ENCODE results near the gene BMX. TPM values are rescaled to one million over a fixed set of nuclear protein-coding genes. Genes with fewer than 3 reads are reported as not detected.
A peak's percentile ranks its signal among the peaks of the same experiment; 100 is the strongest.

BMX gene
- polyA plus RNA-seq, 1 donor, result 1.9 TPM

DNA sequence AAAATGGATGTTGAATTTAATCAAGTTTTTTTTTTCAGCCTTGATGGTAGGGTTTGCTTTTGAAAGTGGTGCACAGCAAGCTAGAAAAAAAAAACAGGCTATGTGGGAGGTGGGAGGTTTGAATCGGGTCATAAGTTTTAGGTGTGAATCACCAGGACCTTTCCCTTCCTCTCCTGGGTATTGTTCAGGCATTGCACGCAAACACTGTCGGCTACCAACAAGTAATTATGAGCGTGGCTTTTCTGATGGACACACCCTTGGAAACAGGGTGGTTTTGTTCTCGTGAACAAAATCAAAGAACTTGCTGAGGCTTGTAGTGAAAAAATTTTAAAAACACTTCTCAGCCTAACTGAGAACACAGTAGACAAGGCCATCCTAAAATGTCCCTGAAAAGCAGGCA is 25.6 kb upstream of the BMX start:
- DNase-seq, result no peak
- H3K27ac ChIP-seq (ENCODE audit: low read length), result no peak overlapping the region
- no CpG with 5 or more reads among the region's 5 CpGs for WGBS (ENCODE audit: insufficient coverage, low lambda C conversion rate)

GRCh38 chrX:15475486-15475885 is 25.1 kb upstream of the BMX start:
- DNase-seq, result no peak
- WGBS (ENCODE audit: insufficient coverage, low lambda C conversion rate), result no CpG with 5 or more reads among the region's 4 CpGs

More for the DNA sequence above, 25.6 kb upstream of the BMX start:
- no peaks in the 10 kb centered on the region for H3K4me1 ChIP-seq (ENCODE audit: control insufficient read depth, insufficient read depth, low read length)
- no peak overlapping the region for H3K4me3 ChIP-seq (ENCODE audit: low read length)
- H3K9me3 ChIP-seq (ENCODE audit: control insufficient read depth, low read depth, low read length), result no peaks in the 10 kb centered on the region
- H3K27me3 ChIP-seq (ENCODE audit: control insufficient read depth, insufficient read depth, low read length), result no peaks in the 10 kb centered on the region
- H3K36me3 ChIP-seq (ENCODE audit: control insufficient read depth, insufficient read depth, low read length), result no peaks in the 10 kb centered on the region

GRCh38 chrX:15483891-15484290 is 16.7 kb upstream of the BMX start:
- H3K9me3 ChIP-seq (ENCODE audit: control insufficient read depth, low read depth, low read length), result no peaks in the 10 kb centered on the region
- no peak overlapping the region for H3K27ac ChIP-seq (ENCODE audit: low read length)
- H3K36me3 ChIP-seq (ENCODE audit: control insufficient read depth, insufficient read depth, low read length), result no peaks in the 10 kb centered on the region
- no peaks in the 10 kb centered on the region for H3K4me1 ChIP-seq (ENCODE audit: control insufficient read depth, insufficient read depth, low read length)
- no peak overlapping the region for H3K4me3 ChIP-seq (ENCODE audit: low read length)
- no CpG with 5 or more reads among the region's 2 CpGs for WGBS (ENCODE audit: insufficient coverage, low lambda C conversion rate)
- H3K27me3 ChIP-seq (ENCODE audit: control insufficient read depth, insufficient read depth, low read length), result no peaks in the 10 kb centered on the region
- no peak for DNase-seq

More at GRCh38 chrX:15475486-15475885, 25.1 kb upstream of the BMX start:
- no peaks in the 10 kb centered on the region for H3K36me3 ChIP-seq (ENCODE audit: control insufficient read depth, insufficient read depth, low read length)
- H3K27ac ChIP-seq (ENCODE audit: low read length), result no peak overlapping the region
- no peaks in the 10 kb centered on the region for H3K9me3 ChIP-seq (ENCODE audit: control insufficient read depth, low read depth, low read length)
- no peak overlapping the region for H3K4me3 ChIP-seq (ENCODE audit: low read length)
- no peaks in the 10 kb centered on the region for H3K4me1 ChIP-seq (ENCODE audit: control insufficient read depth, insufficient read depth, low read length)
- H3K27me3 ChIP-seq (ENCODE audit: control insufficient read depth, insufficient read depth, low read length), result no peaks in the 10 kb centered on the region

- Histone ChIP-seq H3K4me1 (ENCODE audit: control insufficient read depth, insufficient read depth, low read length) (peaks cover 2% of the 10 kb centered on the region), H3K9me3 (ENCODE audit: control insufficient read depth, low read depth, low read length) (no peaks in the 10 kb centered on the region), H3K36me3 (ENCODE audit: control insufficient read depth, insufficient read depth, low read length) (no peaks in the 10 kb centered on the region), H3K4me3 (ENCODE audit: low read length) (no peak overlapping the region), H3K27me3 (ENCODE audit: control insufficient read depth, insufficient read depth, low read length) (no peaks in the 10 kb centered on the region), H3K27ac (ENCODE audit: low read length) (no peak overlapping the region)
- no peak for DNase-seq
- no CpG with 5 or more reads among the region's 5 CpGs for WGBS (ENCODE audit: insufficient coverage, low lambda C conversion rate)
These were observed 8.1 kb upstream of the BMX start for GRCh38 chrX:15492469-15492868.

- H3K27me3 ChIP-seq (ENCODE audit: control insufficient read depth, insufficient read depth, low read length), result no peaks in the 10 kb centered on the region
- H3K9me3 ChIP-seq (ENCODE audit: control insufficient read depth, low read depth, low read length), result no peaks in the 10 kb centered on the region
- peaks cover 2% of the 10 kb centered on the region for H3K4me1 ChIP-seq (ENCODE audit: control insufficient read depth, insufficient read depth, low read length)
- peak within 1 kb of the TSS; percentile 32 for H3K4me3 ChIP-seq (ENCODE audit: low read length)
- peak; percentile 83 to 89 for DNase-seq
- H3K27ac ChIP-seq (ENCODE audit: low read length), result peak within 1 kb of the TSS; percentile 19
- WGBS (ENCODE audit: insufficient coverage, low lambda C conversion rate), result no CpG with 5 or more reads among the region's 47 CpGs
- no peaks in the 10 kb centered on the region for H3K36me3 ChIP-seq (ENCODE audit: control insufficient read depth, insufficient read depth, low read length)
These were observed 7.3 kb upstream of the BMX start, which contains the start of gene PIR for GRCh38 chrX:15493118-15493962. TSS of gene PIR (minus strand) at chrX:15493333. CDS start at chrX:15491257, 2,076 bp downstream.

DNA sequence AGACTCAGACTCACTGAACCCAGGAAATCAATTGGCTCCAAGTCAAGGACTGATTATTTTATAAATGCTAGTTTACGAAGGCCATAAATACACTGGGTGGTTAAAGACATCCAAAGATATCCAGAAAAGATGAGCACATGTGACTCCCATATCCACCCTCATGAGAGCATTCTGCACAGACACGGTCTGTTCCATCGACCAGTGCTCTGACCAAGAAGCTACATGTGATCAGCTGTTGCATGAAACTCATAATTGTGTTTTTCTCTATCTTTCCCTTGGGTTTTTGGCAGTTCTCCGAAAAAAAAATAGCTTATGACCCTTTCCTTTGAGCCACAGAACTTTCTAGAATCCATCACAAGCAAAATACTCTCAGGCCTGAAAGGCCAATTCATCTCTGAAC is 4.8 kb upstream of the BMX start:
- DNase-seq, result no peak
- no peaks in the 10 kb centered on the region for H3K9me3 ChIP-seq (ENCODE audit: control insufficient read depth, low read depth, low read length)

DNA sequence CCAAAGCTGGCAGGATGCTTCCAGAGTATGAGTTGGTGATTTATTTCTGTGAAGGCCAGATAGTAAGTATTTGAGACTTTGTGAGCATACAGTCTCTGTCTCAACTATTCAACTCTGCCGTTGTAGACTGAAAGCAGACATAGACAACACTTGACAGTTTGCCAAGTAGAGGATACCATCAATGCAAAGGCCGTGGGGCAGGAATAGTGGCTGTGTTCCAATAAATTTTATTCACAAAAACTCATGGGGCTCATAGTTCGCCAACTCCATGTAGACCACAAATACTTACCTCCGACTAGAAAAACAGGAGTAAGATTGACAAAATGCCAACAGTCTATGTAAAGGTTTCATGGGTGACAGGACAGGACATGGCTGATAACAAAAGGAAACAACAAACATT is 3.8 kb upstream of the BMX start:
- peaks cover 2% of the 10 kb centered on the region for H3K4me1 ChIP-seq (ENCODE audit: control insufficient read depth, insufficient read depth, low read length)
- no peaks in the 10 kb centered on the region for H3K36me3 ChIP-seq (ENCODE audit: control insufficient read depth, insufficient read depth, low read length)
- no peak overlapping the region for H3K27ac ChIP-seq (ENCODE audit: low read length)
- DNase-seq, result no peak
- no peaks in the 10 kb centered on the region for H3K9me3 ChIP-seq (ENCODE audit: control insufficient read depth, low read depth, low read length)
- no CpG with 5 or more reads among the region's 4 CpGs for WGBS (ENCODE audit: insufficient coverage, low lambda C conversion rate)
- H3K27me3 ChIP-seq (ENCODE audit: control insufficient read depth, insufficient read depth, low read length), result no peaks in the 10 kb centered on the region
- no peak overlapping the region for H3K4me3 ChIP-seq (ENCODE audit: low read length)

More for the DNA sequence above, 4.8 kb upstream of the BMX start:
- WGBS (ENCODE audit: insufficient coverage, low lambda C conversion rate), result no CpG with 5 or more reads among the region's 4 CpGs
- no peak overlapping the region for H3K27ac ChIP-seq (ENCODE audit: low read length)
- H3K27me3 ChIP-seq (ENCODE audit: control insufficient read depth, insufficient read depth, low read length), result no peaks in the 10 kb centered on the region
- no peaks in the 10 kb centered on the region for H3K36me3 ChIP-seq (ENCODE audit: control insufficient read depth, insufficient read depth, low read length)
- H3K4me3 ChIP-seq (ENCODE audit: low read length), result no peak overlapping the region
- H3K4me1 ChIP-seq (ENCODE audit: control insufficient read depth, insufficient read depth, low read length), result peaks cover 2% of the 10 kb centered on the region

GRCh38 chrX:15497865-15498264 is 2.7 kb upstream of the BMX start:
- Histone ChIP-seq H3K27ac (ENCODE audit: low read length) (no peak overlapping the region), H3K9me3 (ENCODE audit: control insufficient read depth, low read depth, low read length) (no peaks in the 10 kb centered on the region), H3K27me3 (ENCODE audit: control insufficient read depth, insufficient read depth, low read length) (no peaks in the 10 kb centered on the region), H3K36me3 (ENCODE audit: control insufficient read depth, insufficient read depth, low read length) (no peaks in the 10 kb centered on the region), H3K4me3 (ENCODE audit: low read length) (no peak overlapping the region), H3K4me1 (ENCODE audit: control insufficient read depth, insufficient read depth, low read length) (no peaks in the 10 kb centered on the region)
- WGBS (ENCODE audit: insufficient coverage, low lambda C conversion rate), result no CpG with 5 or more reads among the region's 4 CpGs
- DNase-seq, result peak; percentile 14 to 25

- DNase-seq, result no peak
- Histone ChIP-seq H3K9me3 (ENCODE audit: control insufficient read depth, low read depth, low read length) (no peaks in the 10 kb centered on the region), H3K4me1 (ENCODE audit: control insufficient read depth, insufficient read depth, low read length) (no peaks in the 10 kb centered on the region), H3K4me3 (ENCODE audit: low read length) (no peak overlapping the region), H3K36me3 (ENCODE audit: control insufficient read depth, insufficient read depth, low read length) (no peaks in the 10 kb centered on the region), H3K27ac (ENCODE audit: low read length) (no peak overlapping the region), H3K27me3 (ENCODE audit: control insufficient read depth, insufficient read depth, low read length) (no peaks in the 10 kb centered on the region)
- 88% methylated on average over 1 of the region's 2 CpGs for WGBS (ENCODE audit: insufficient coverage, low lambda C conversion rate)
These were observed 1.9 kb upstream of the BMX start for GRCh38 chrX:15498741-15499140.

- Histone ChIP-seq H3K4me1 (ENCODE audit: control insufficient read depth, insufficient read depth, low read length) (no peaks in the 10 kb centered on the region), H3K4me3 (ENCODE audit: low read length) (no peak overlapping the region), H3K36me3 (ENCODE audit: control insufficient read depth, insufficient read depth, low read length) (no peaks in the 10 kb centered on the region), H3K27ac (ENCODE audit: low read length) (no peak overlapping the region), H3K27me3 (ENCODE audit: control insufficient read depth, insufficient read depth, low read length) (no peaks in the 10 kb centered on the region), H3K9me3 (ENCODE audit: control insufficient read depth, low read depth, low read length) (no peaks in the 10 kb centered on the region)
- WGBS (ENCODE audit: insufficient coverage, low lambda C conversion rate), result no CpG with 5 or more reads among the region's 3 CpGs
- DNase-seq, result no peak
These were observed 631 bp upstream of the BMX start for GRCh38 chrX:15499976-15500375.

GRCh38 chrX:15501506-15501905 is 899 bp downstream of the BMX start:
- Histone ChIP-seq H3K4me3 (ENCODE audit: low read length) (no peak overlapping the region), H3K27me3 (ENCODE audit: control insufficient read depth, insufficient read depth, low read length) (no peaks in the 10 kb centered on the region), H3K36me3 (ENCODE audit: control insufficient read depth, insufficient read depth, low read length) (no peaks in the 10 kb centered on the region), H3K27ac (ENCODE audit: low read length) (no peak overlapping the region), H3K9me3 (ENCODE audit: control insufficient read depth, low read depth, low read length) (no peaks in the 10 kb centered on the region), H3K4me1 (ENCODE audit: control insufficient read depth, insufficient read depth, low read length) (no peaks in the 10 kb centered on the region)
- DNase-seq, result no peak
- no CpG with 5 or more reads among the region's 9 CpGs for WGBS (ENCODE audit: insufficient coverage, low lambda C conversion rate)

Data from large intestine (tissue), 3 donors.